OCI-M2 (cell line): Measurements from ENCODE around the gene SLC2A14.
A peak's percentile ranks its signal among the peaks of the same experiment; 100 is the strongest.
"Not testable (repeated sequence)": the region's sequence is repeated elsewhere in the genome, so short reads cannot be mapped to it uniquely, and the experiment has no call there.

Experiments
- DNase-seq: peaks from one replicate; lab custom pipeline; 2025; ENCODE audit not compliant: unreplicated experiment; lab: John Stamatoyannopoulos, UW

The SLC2A14 gene

GRCh38 chr12:7835116-7835515 is 37.6 kb downstream of the SLC2A14 start:
- no peak for DNase-seq

GRCh38 chr12:7834701-7835100 is 38.0 kb downstream of the SLC2A14 start:
- no peak for DNase-seq

- DNase-seq: no peak
These were observed 38.9 kb downstream of the SLC2A14 start for GRCh38 chr12:7833831-7834230.

- DNase-seq: not testable (repeated sequence)
These were observed 39.5 kb downstream of the SLC2A14 start for GRCh38 chr12:7833201-7833600.

GRCh38 chr12:7832059-7832696 is 40.5 kb downstream of the SLC2A14 start:
- no peak for DNase-seq

GRCh38 chr12:7829737-7830136 is 43.0 kb downstream of the SLC2A14 start:
- not testable (repeated sequence) for DNase-seq

GRCh38 chr12:7825754-7826153 is 47.0 kb downstream of the SLC2A14 start:
- DNase-seq: not testable (repeated sequence)

GRCh38 chr12:7806863-7807487 is 65.7 kb downstream of the SLC2A14 start:
- DNase-seq: peak; percentile 59

- not testable (repeated sequence) for DNase-seq
These were observed 66.4 kb downstream of the SLC2A14 start for GRCh38 chr12:7806319-7806718.

- DNase-seq: no peak
These were observed 71.3 kb downstream of the SLC2A14 start for GRCh38 chr12:7801460-7801859.

GRCh38 chr12:7798750-7799308 is 73.9 kb downstream of the SLC2A14 start:
- not testable (repeated sequence) for DNase-seq

- DNase-seq: no peak
These were observed 74.9 kb downstream of the SLC2A14 start for GRCh38 chr12:7797698-7798398.

GRCh38 chr12:7797269-7797668 is 75.4 kb downstream of the SLC2A14 start:
- DNase-seq: not testable (repeated sequence)

GRCh38 chr12:7793211-7793610 is 79.5 kb downstream of the SLC2A14 start:
- no peak for DNase-seq

- not testable (repeated sequence) for DNase-seq
These were observed 83.7 kb downstream of the SLC2A14 start, which contains the start of gene NANOG for GRCh38 chr12:7788884-7789528. Gene NANOG (plus strand): TSS chr12:7789402. CDS start chr12:7789615, 213 bp downstream.

- no peak for DNase-seq
These were observed 84.4 kb downstream of the SLC2A14 start for GRCh38 chr12:7788294-7788660.

GRCh38 chr12:7787574-7788293 is 85.0 kb downstream of the SLC2A14 start:
- DNase-seq: no peak

GRCh38 chr12:7784701-7785100 is 88.0 kb downstream of the SLC2A14 start:
- DNase-seq: no peak

- DNase-seq: not testable (repeated sequence)
These were observed 89.3 kb downstream of the SLC2A14 start for GRCh38 chr12:7783433-7783832.

- no peak for DNase-seq
These were observed 90.7 kb downstream of the SLC2A14 start for GRCh38 chr12:7782055-7782454.

- DNase-seq: no peak
These were observed 91.4 kb downstream of the SLC2A14 start for GRCh38 chr12:7781274-7781673.
